Measurements from ENCODE around the gene MTHFD1.

GRCh38 chr14:64391986-64392385 lies 3.8 kb downstream of the MTHFD1 start:
- TF ChIP-seq CTCF (conservative IDR thresholded peaks at IDR 0.05; ENCODE audit: low read depth, low read length) (no peak), MXI1 (IDR thresholded peaks at IDR 0.05; ENCODE audit: borderline replicate concordance, low read depth, low read length) (no peak), FOS (IDR thresholded peaks at IDR 0.05; ENCODE audit: low read depth, low read length) (no peak)

All from IMR-90 (cell line).